Measurements from ENCODE around the gene MAP7D3.
"Not testable (repeated sequence)": the region's sequence is repeated elsewhere in the genome, so short reads cannot be mapped to it uniquely, and the experiment has no call there.

The MAP7D3 gene

GRCh38 chrX:136250191-136251040, 784 bp downstream of the MAP7D3 start:
- DNase-seq (ENCODE audit: low read depth, low spot score), result no peak

- no peak for DNase-seq (ENCODE audit: low read depth, low spot score)
Observed at GRCh38 chrX:136246201-136246600, 5.0 kb downstream of the MAP7D3 start.

DNA sequence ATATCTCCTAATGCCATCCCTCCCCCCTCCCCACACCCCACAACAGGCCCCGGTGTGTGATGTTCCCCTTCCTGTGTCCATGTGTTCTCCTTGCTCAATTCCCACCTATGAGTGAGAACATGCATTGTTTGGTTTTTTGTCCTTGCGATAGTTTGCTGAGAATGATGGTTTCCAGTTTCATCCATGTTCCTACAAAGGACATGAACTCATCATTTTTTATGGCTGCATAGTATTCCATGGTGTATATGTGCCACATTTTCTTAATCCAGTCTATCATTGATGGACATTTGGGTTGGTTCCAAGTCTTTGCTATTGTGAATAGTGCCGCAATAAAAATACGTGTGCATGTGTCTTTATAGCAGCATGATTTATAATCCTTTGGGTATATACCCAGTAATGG, 13.4 kb downstream of the MAP7D3 start:
- not testable (repeated sequence) for DNase-seq (ENCODE audit: low read depth, low spot score)

GRCh38 chrX:136237074-136237473, 14.1 kb downstream of the MAP7D3 start:
- DNase-seq (ENCODE audit: low read depth, low spot score), result no peak

DNA sequence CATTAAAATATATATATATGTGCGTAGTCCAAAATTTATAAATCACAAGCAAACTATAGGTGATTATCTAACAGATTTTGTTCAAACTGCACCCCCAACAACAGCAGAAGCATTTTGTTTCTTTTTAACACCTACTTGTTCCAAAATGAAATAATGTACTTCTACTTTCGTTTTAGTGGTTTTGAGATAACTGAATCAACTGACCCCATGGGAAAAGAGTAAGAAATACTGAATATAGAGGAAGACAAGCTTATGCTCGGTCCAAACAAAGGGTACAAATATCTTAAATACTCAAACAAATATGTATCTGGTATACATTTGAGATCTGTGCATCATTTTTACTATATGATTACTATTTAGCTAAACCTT, 22.4 kb downstream of the MAP7D3 start:
- no peak for DNase-seq (ENCODE audit: low read depth, low spot score)

- DNase-seq (ENCODE audit: low read depth, low spot score), result no peak
Observed at GRCh38 chrX:136227948-136228838, 23.0 kb downstream of the MAP7D3 start.

GRCh38 chrX:136227074-136227473, 24.1 kb downstream of the MAP7D3 start:
- no peak for DNase-seq (ENCODE audit: low read depth, low spot score)

GRCh38 chrX:136221851-136222513, 29.2 kb downstream of the MAP7D3 start:
- no peak for DNase-seq (ENCODE audit: low read depth, low spot score)

- DNase-seq (ENCODE audit: low read depth, low spot score), result no peak
Observed at GRCh38 chrX:136220951-136221350, 30.2 kb downstream of the MAP7D3 start.

DNA sequence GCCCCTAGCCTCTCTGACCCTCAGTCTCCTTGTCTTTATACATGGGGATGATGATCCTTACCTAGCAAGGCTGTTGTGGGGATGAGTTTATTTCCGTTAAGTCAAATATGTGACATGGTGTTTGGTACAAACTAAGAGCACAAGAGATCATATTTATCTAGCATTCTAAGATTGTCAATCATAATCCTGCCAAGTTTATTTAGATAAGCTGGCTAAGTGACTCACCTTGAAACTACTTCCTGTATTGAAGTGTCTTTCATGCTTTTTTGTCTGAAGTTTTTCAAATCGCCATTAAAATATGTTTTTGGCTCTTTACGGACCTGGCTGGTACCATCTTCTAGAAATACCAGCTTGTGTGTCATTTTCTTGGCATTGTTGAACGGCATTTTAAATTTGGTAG, 30.7 kb downstream of the MAP7D3 start:
- no peak for DNase-seq (ENCODE audit: low read depth, low spot score)

- no peak for DNase-seq (ENCODE audit: low read depth, low spot score)
Observed at GRCh38 chrX:136219893-136220292, 31.3 kb downstream of the MAP7D3 start.

DNA sequence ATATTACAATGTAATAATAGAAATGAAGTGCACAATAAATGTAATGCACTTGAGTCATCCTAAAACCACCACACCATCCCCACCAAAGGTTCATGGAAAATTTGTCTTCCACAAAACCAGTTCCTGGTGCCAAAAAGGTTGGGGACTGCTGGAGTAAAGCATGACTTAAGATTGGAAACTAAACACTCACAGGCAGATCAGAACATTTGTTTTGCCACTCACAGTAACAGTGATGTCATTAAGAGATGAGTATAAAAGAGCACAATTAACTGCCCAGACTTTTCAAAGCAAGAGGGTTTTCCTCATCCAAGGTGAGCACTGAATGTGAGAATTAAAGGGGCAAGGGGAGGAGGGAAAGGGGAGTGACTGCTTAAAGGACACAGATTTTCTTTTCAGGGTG, 35.6 kb downstream of the MAP7D3 start:
- no peak for DNase-seq (ENCODE audit: low read depth, low spot score)

- no peak for DNase-seq (ENCODE audit: low read depth, low spot score)
Observed at GRCh38 chrX:136214551-136214950, 36.6 kb downstream of the MAP7D3 start.

GRCh38 chrX:136212557-136213111, 38.6 kb downstream of the MAP7D3 start:
- no peak for DNase-seq (ENCODE audit: low read depth, low spot score)

DNA sequence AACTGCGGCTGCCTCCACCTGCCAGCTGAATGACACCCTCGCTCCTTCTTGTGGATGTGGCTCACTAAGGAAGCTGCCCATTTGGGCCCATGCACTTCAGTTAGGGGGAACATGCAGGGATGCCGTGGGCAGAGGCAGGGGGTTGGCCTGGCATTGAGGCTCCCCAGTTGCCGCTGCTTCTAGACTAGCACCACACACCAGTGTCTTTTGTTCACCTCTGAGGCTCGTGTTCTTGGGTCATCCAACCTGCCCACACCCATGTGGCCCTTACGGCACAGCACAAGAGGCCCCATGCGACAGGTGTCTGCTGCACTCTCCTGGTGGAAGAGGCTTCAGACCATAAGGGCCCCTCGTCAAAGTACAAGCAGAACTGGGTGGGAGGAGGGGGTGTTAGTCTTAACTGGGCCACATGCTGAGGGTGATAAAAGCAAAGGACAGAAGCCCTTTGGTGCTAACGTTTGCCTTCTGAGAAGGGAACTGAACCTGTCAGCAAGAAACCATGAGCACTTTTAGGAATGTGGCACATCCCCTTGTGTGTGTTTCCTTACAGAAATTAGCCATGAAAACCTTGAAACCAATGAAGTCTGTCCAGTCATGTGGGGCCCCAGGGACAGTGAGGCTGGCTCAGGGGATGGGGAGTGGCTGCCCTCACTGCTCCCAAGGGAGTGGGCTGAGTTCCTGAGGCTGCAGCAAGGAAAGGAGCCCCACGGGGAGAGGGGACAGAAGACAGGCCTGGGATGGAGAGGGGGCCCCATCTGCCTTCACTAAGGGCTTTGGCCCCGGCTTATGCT, 39.2 kb downstream of the MAP7D3 start:
- no peak for DNase-seq (ENCODE audit: low read depth, low spot score)

- no peak for DNase-seq (ENCODE audit: low read depth, low spot score)
Observed at GRCh38 chrX:136210806-136211205, 40.4 kb downstream of the MAP7D3 start.

- DNase-seq (ENCODE audit: low read depth, low spot score), result no peak
Observed at GRCh38 chrX:136210243-136210642, 41.0 kb downstream of the MAP7D3 start.

GRCh38 chrX:136209751-136210150, 41.4 kb downstream of the MAP7D3 start:
- no peak for DNase-seq (ENCODE audit: low read depth, low spot score)

DNA sequence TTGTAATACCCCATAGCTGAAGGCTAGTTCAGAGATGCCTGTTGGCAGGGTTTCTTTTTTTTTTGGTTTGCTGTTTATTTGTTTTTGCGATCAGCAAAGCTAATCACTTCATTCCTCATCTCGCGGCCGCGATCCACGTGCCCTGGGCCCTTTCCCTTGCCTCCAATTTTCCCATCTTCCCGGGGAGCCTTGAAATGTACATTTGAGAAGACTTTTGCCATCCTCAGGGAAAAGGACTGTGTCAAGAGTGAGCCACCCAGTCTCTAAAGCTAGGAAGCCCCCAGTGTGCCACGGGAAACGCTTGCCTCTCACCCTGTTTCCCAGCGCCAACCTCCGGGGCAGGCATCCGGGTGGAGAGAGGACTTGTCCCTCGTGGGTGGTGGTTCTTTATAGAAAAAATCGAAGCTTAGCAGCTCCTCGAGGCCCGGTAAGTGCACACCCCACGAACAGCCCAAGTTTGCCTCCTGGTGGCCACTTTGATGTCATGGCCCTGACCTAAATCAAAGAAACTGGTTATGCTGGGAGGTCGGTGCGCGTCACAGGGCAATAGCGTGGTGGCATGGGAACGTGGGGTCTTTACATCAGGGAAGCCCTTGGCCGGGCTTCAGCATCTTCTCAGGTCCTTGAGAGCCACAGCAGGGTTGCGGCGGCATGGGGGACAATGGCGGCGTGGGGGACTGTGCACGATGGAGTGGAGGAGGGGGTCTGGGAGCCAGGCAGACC, 42.0 kb downstream of the MAP7D3 start:
- no peak for DNase-seq (ENCODE audit: low read depth, low spot score)

DNA sequence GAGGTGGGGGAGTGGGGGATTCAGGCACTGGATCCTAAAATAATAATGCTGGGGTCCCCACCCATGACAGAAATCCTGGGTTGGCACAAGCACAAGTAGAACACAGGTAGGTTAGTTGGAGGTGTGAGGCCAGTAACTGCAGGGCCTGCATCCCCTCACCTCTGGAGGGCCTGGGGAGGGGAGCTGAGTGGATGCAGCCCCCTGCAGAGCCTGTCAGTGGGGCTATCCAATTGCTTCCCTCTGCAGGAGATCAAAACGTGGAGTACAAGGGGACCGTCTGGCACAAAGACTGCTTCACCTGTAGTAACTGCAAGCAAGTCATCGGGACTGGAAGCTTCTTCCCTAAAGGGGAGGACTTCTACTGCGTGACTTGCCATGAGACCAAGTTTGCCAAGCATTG, 43.7 kb downstream of the MAP7D3 start:
- DNase-seq (ENCODE audit: low read depth, low spot score), result no peak
